Stimulated activated CD4-positive, alpha-beta T cell treated with anti-CD3 and anti-CD28 coated beads, Interleukin-12 subunit alpha, Interleukin-12 subunit beta, amount 100 ng/mL, for 48 hours (primary cell): ENCODE data around the gene LMO2.

Experiments used
- DNase-seq, 3 donors: peaks; one replicate each; pipeline ENCODE4 v3.0.0-alpha.2; 2020; ENCODE audit warnings: low read depth in 2 of 3, low spot score in 1 of 3

LMO2 gene

GRCh38 chr11:33915526-33915925 lies 23.6 kb upstream of the LMO2 start:
- no peak for DNase-seq

- DNase-seq: no peak
Measured at GRCh38 chr11:33913991-33914390, 22.1 kb upstream of the LMO2 start.

- DNase-seq: no peak
Measured at GRCh38 chr11:33912405-33913361, 20.8 kb upstream of the LMO2 start.

- DNase-seq: no peak
Measured at GRCh38 chr11:33910958-33911339, 19.1 kb upstream of the LMO2 start.

- no peak for DNase-seq
Measured at GRCh38 chr11:33910296-33910957, 18.6 kb upstream of the LMO2 start.

- DNase-seq: no peak
Measured at GRCh38 chr11:33909552-33909951, 17.7 kb upstream of the LMO2 start.

- no peak for DNase-seq
Measured at GRCh38 chr11:33909150-33909549, 17.3 kb upstream of the LMO2 start.

GRCh38 chr11:33907421-33907820 lies 15.5 kb upstream of the LMO2 start:
- DNase-seq: no peak

GRCh38 chr11:33906484-33907186 lies 14.8 kb upstream of the LMO2 start:
- DNase-seq: no peak

GRCh38 chr11:33904102-33904501 lies 12.2 kb upstream of the LMO2 start:
- no peak for DNase-seq

- DNase-seq: no peak
Measured at GRCh38 chr11:33900159-33900840, 8.4 kb upstream of the LMO2 start.

- DNase-seq: no peak
Measured at GRCh38 chr11:33899400-33900037, 7.6 kb upstream of the LMO2 start.

GRCh38 chr11:33898957-33899356 lies 7.1 kb upstream of the LMO2 start:
- DNase-seq: no peak

- no peak for DNase-seq
Measured at GRCh38 chr11:33897761-33898375, 6.0 kb upstream of the LMO2 start.

GRCh38 chr11:33896911-33897310 lies 5.0 kb upstream of the LMO2 start:
- no peak for DNase-seq

GRCh38 chr11:33895752-33896137 lies 3.9 kb upstream of the LMO2 start:
- no peak for DNase-seq

- no peak for DNase-seq
Measured at GRCh38 chr11:33894398-33894746, 2.5 kb upstream of the LMO2 start.

GRCh38 chr11:33893711-33894397 lies 2.0 kb upstream of the LMO2 start:
- DNase-seq: peak; percentile 62 to 81 (median 72)

GRCh38 chr11:33892906-33893594 lies 1.2 kb upstream of the LMO2 start:
- no peak for DNase-seq
